IMR-90 (cell line): ENCODE results near the gene OR10K1. TPM values are rescaled to one million over a fixed set of nuclear protein-coding genes. Genes with fewer than 3 reads are reported as not detected.
"Not testable (repeated sequence)": the region's sequence is repeated elsewhere in the genome, so short reads cannot be mapped to it uniquely, and the experiment has no call there.

ENCODE experiments used
- ATAC-seq: fragments of 200-7000 bp; cut with Tn5 transposase; 2 replicates; pipeline ENCODE4 v1.9.1; 2020; ENCODE audit warnings: low read depth, mild to moderate bottlenecking, moderate library complexity
- BruUV-seq: library from RNA; stranded (reverse); fragments of 400-500 nt; replicated peaks from 2 replicates; lab custom pipeline; 2021; lab: Mats Ljungman, UMichigan
- CTCF ChIA-PET: fragments of 300-600 bp; formaldehyde crosslinking; extraction: SDS; loops from one replicate; lab custom pipeline; 2021; ENCODE audit warnings: antibody characterized with exemption; lab: Yijun Ruan, JAX
- POLR2A ChIA-PET: fragments of 300-600 bp; sonication (Branson Sonifier 250); formaldehyde crosslinking; loops from one replicate; lab custom pipeline; 2022; ENCODE audit warnings: antibody characterized with exemption; ENCODE audit not compliant: unreplicated experiment; lab: Charles Lee
- DNase-seq: peaks from one replicate; pipeline ENCODE4 v3.0.0; 2013
- H2AFZ ChIP-seq: replicated peaks from 2 replicates; pipeline ENCODE3; 2013; ENCODE audit warnings: low read length, mild to moderate bottlenecking; ENCODE audit not compliant: poor library complexity
- H2AK5ac ChIP-seq: 2 replicates; pipeline ENCODE4 v1.6.1; 2013; ENCODE audit warnings: low read depth, low read length, inconsistent platforms
- H2AK9ac ChIP-seq: replicated peaks from 2 replicates; pipeline ENCODE3; 2013; ENCODE audit warnings: mild to moderate bottlenecking, low read depth, low read length, moderate library complexity; ENCODE audit not compliant: poor library complexity
- H2BK120ac ChIP-seq: 2 replicates; pipeline ENCODE4 v1.6.1; 2013; ENCODE audit warnings: low read depth, low read length, inconsistent platforms
- H2BK15ac ChIP-seq: 3 replicates; pipeline ENCODE4 v1.6.1; 2013; ENCODE audit warnings: low read depth, low read length, inconsistent platforms
- H2BK20ac ChIP-seq: 2 replicates; pipeline ENCODE4 v1.6.1; 2013; ENCODE audit warnings: low read depth, mild to moderate bottlenecking, inconsistent platforms, low read length, moderate library complexity
- H2BK5ac ChIP-seq: 2 replicates; pipeline ENCODE4 v1.6.1; 2013; ENCODE audit warnings: mild to moderate bottlenecking, low read depth, low read length, inconsistent platforms; ENCODE audit not compliant: poor library complexity, severe bottlenecking
- H3K14ac ChIP-seq: replicated peaks from 2 replicates; pipeline ENCODE4 v1.6.1; 2013; ENCODE audit warnings: low read depth, low read length, inconsistent platforms
- H3K18ac ChIP-seq: 2 replicates; pipeline ENCODE4 v1.6.1; 2013; ENCODE audit warnings: low read depth, low read length, control low read depth
- H3K23ac ChIP-seq: 2 replicates; pipeline ENCODE4 v1.6.1; 2013; ENCODE audit warnings: low read depth, low read length, inconsistent platforms
- H3K27ac ChIP-seq: 2 replicates; pipeline ENCODE4 v1.5.1; 2013; ENCODE audit warnings: mild to moderate bottlenecking, control low read depth, low read length; ENCODE audit not compliant: insufficient read depth
- H3K27me3 ChIP-seq: 2 replicates; pipeline ENCODE4 v1.6.1; 2013; ENCODE audit warnings: low read length; ENCODE audit not compliant: control insufficient read depth, insufficient read depth
- H3K36me3 ChIP-seq: 2 replicates; pipeline ENCODE4 v1.6.1; 2013; ENCODE audit warnings: low read length, mixed read lengths; ENCODE audit not compliant: control insufficient read depth, insufficient read depth
- H3K4ac ChIP-seq: 2 replicates; pipeline ENCODE4 v1.6.1; 2013; ENCODE audit warnings: low read depth, low read length, inconsistent platforms
- H3K4me1 ChIP-seq: 2 replicates; pipeline ENCODE4 v1.6.1; 2013; ENCODE audit warnings: low read length, mixed read lengths; ENCODE audit not compliant: control insufficient read depth, insufficient read depth
- H3K4me2 ChIP-seq: 2 replicates; pipeline ENCODE4 v1.6.1; 2013; ENCODE audit warnings: low read depth, mild to moderate bottlenecking, control low read depth, low read length, moderate library complexity
- H3K4me3 ChIP-seq: 2 replicates; pipeline ENCODE4 v1.5.1; 2013; ENCODE audit warnings: low read depth, mild to moderate bottlenecking, control low read depth, low read length, moderate library complexity; ENCODE audit not compliant: insufficient read depth
- H3K56ac ChIP-seq: 2 replicates; pipeline ENCODE4 v1.6.1; 2013; ENCODE audit warnings: low read length, inconsistent platforms; ENCODE audit not compliant: insufficient read depth; ENCODE audit errors: extremely low read depth
- H3K79me1 ChIP-seq, 2 experiments: 2 replicates each; pipeline ENCODE4 v1.6.1; 2013; ENCODE audit warnings: low read length in 2 of 2, inconsistent platforms in 1 of 2, low read depth in 1 of 2
- H3K9ac ChIP-seq: 2 replicates; pipeline ENCODE4 v1.6.1; 2013; ENCODE audit warnings: low read depth, low read length, control low read depth
- H3K9me1 ChIP-seq: 2 replicates; pipeline ENCODE4 v1.6.1; 2013; ENCODE audit warnings: low read length, inconsistent platforms; ENCODE audit not compliant: insufficient read depth
- H3K9me3 ChIP-seq: 2 replicates; pipeline ENCODE4 v1.6.1; 2013; ENCODE audit warnings: low read length; ENCODE audit not compliant: control insufficient read depth, insufficient read depth
- H4K20me1 ChIP-seq: 2 replicates; pipeline ENCODE4 v1.6.1; 2013; ENCODE audit warnings: low read length, inconsistent platforms; ENCODE audit not compliant: insufficient read depth
- H4K5ac ChIP-seq: 2 replicates; pipeline ENCODE4 v1.6.1; 2013; ENCODE audit warnings: mild to moderate bottlenecking, low read depth, low read length, control low read depth
- H4K8ac ChIP-seq, 2 experiments: 2 replicates each; pipeline ENCODE4 v1.6.1; 2013; ENCODE audit warnings: low read depth in 2 of 2, low read length in 2 of 2, control low read depth in 1 of 2, inconsistent platforms in 1 of 2
- H4K91ac ChIP-seq: 2 replicates; pipeline ENCODE4 v1.6.1; 2013; ENCODE audit warnings: low read depth, low read length, inconsistent platforms; ENCODE audit not compliant: insufficient read depth
- whole genome bisulfite sequencing, 2 experiments: methylation state at CpG; one replicate each; pipeline versions ENCODE4 v1.1.5 to v1.1.7; 2013; ENCODE audit warnings: missing lambda C conversion rate in 2 of 2; ENCODE audit not compliant: insufficient read length in 1 of 2; ENCODE audit errors: extremely low coverage in 2 of 2; 5-methylcytosine and 5-hydroxymethylcytosine counted together
- dilution Hi-C: fragments of 300-500 bp; cut with HindIII; formaldehyde crosslinking; loops from one replicate; pipeline ENCODE4 v1.14.3; 2018; ENCODE audit warnings: low sequenced_read_pairs; ENCODE audit not compliant: unreplicated experiment
- in situ Hi-C: fragments of 300-500 bp; cut with MboI; formaldehyde crosslinking; loops from 3 replicates; pipeline ENCODE4 v1.14.3; 2019; ENCODE audit warnings: low sequenced_read_pairs, inconsistent platforms, mixed read lengths
- intact Hi-C: fragments of 100-400 bp; cut with micrococcal nuclease; formaldehyde crosslinking; loops from 2 replicates; pipeline ENCODE4 v1.10.0; 2022
- polyA plus RNA-seq, 3 experiments: library from polyadenylated mRNA; depleted of rRNA; stranded (reverse); fragments of >200 nt; gene quantifications; 2 replicates each; pipeline ENCODE4 v1.2.3, GENCODE V29; 2012; ENCODE audit warnings: low replicate concordance in 1 of 3
- total RNA-seq: library from RNA; depleted of rRNA; stranded (reverse); fragments of >200 nt; gene quantifications from 2 replicates; pipeline ENCODE4 v1.2.3, GENCODE V29; 2012

Gene OR10K1
- total and polyA plus RNA-seq, 2 of the 4 experiments (the other 2 are of a cell fraction) = not detected

DNA sequence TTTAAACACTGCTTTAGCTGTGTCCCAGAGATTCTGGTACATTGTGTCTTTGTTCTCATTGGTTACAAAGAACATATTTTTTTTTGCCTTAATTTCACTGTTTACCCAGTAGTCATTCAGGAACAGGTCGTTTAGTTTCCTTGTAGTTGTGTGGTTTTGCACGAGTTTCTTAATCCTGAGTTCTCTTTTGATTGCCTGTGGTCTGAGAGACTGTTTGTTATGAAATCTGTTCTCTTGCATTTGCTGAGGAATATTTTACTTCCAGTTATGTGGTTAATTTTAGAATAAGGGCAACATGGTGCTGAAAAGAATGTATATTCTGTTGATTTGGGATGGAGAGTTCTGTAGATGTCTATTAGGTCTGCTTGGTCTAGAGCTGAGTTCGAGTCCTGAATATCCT lies 31.5 kb upstream of the OR10K1 start:
- in situ Hi-C loops, H3K56ac ChIP-seq, H2BK5ac ChIP-seq, H3K4me3 ChIP-seq, H3K4me2 ChIP-seq, H2BK20ac ChIP-seq, H2BK120ac ChIP-seq, BruUV-seq, CTCF ChIA-PET, H3K36me3 ChIP-seq, ATAC-seq, H4K20me1 ChIP-seq, H3K27ac ChIP-seq, H3K9ac ChIP-seq, dilution Hi-C loops, H2BK15ac ChIP-seq, H3K27me3 ChIP-seq, H4K8ac ChIP-seq, H2AK9ac ChIP-seq, H3K9me3 ChIP-seq, POLR2A ChIA-PET, H3K4ac ChIP-seq, H3K14ac ChIP-seq, H3K4me1 ChIP-seq, H3K23ac ChIP-seq, intact Hi-C loops, H3K18ac ChIP-seq, H2AFZ ChIP-seq, H2AK5ac ChIP-seq, H4K5ac ChIP-seq, H3K9me1 ChIP-seq, H4K91ac ChIP-seq, DNase-seq, H3K79me1 ChIP-seq: not testable (repeated sequence)
- no CpG with 5 or more reads among the region's 3 CpGs for whole genome bisulfite sequencing, 2 experiments
